HEK293 (cell line): ENCODE measurements around the gene BICD2.

ENCODE experiments used
- GLIS1 ChIP-seq: fragments of 450-650 bp; formaldehyde crosslinking; IDR thresholded peaks from 2 replicates; pipeline ENCODE4 v1.5.1; 2016; ENCODE audit warnings: missing biosample characterization, missing genetic modification characterization
- IKZF3 ChIP-seq: fragments of 450-650 bp; IDR thresholded peaks from 2 replicates; pipeline ENCODE4 v1.5.0; 2018; ENCODE audit warnings: missing biosample characterization, mild to moderate bottlenecking, missing genetic modification characterization, moderate library complexity
- KLF16 ChIP-seq: fragments of 450-650 bp; formaldehyde crosslinking; IDR thresholded peaks from 2 replicates; pipeline ENCODE4 v1.5.1; 2017; ENCODE audit warnings: missing biosample characterization, missing genetic modification characterization
- PRDM1 ChIP-seq: fragments of 450-650 bp; formaldehyde crosslinking; IDR thresholded peaks from 2 replicates; pipeline ENCODE4; 2016; ENCODE audit warnings: missing biosample characterization, missing genetic modification characterization
- ZNF274 ChIP-seq, 2 experiments: fragments of 200-500 bp in 1 of 2; fragments of 450-650 bp in 1 of 2; sonication (Bioruptor generic) in 1 of 2; formaldehyde crosslinking in 1 of 2; IDR thresholded peaks; 2 replicates each; pipeline versions ENCODE4 v1.5.1 to v1.6.1; 2014 to 2016; ENCODE audit warnings: borderline replicate concordance in 1 of 2, inconsistent platforms in 1 of 2, low read length in 1 of 2, missing biosample characterization in 1 of 2, missing genetic modification characterization in 1 of 2
- TF ChIP-seq, protein P1 (sequence below): fragments of 450-650 bp; formaldehyde crosslinking; IDR thresholded peaks from 2 replicates; pipeline ENCODE4 v1.5.1; 2016; ENCODE audit warnings: missing biosample characterization, missing genetic modification characterization

GRCh38 chr9:92762196-92762595 is 2.4 kb downstream of the BICD2 start:
- no peak for TF ChIP-seq PRDM1 (tag by site-specific recombination)
- TF ChIP-seq, protein P1, sequence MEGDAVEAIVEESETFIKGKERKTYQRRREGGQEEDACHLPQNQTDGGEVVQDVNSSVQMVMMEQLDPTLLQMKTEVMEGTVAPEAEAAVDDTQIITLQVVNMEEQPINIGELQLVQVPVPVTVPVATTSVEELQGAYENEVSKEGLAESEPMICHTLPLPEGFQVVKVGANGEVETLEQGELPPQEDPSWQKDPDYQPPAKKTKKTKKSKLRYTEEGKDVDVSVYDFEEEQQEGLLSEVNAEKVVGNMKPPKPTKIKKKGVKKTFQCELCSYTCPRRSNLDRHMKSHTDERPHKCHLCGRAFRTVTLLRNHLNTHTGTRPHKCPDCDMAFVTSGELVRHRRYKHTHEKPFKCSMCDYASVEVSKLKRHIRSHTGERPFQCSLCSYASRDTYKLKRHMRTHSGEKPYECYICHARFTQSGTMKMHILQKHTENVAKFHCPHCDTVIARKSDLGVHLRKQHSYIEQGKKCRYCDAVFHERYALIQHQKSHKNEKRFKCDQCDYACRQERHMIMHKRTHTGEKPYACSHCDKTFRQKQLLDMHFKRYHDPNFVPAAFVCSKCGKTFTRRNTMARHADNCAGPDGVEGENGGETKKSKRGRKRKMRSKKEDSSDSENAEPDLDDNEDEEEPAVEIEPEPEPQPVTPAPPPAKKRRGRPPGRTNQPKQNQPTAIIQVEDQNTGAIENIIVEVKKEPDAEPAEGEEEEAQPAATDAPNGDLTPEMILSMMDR (tag by site-specific recombination) = no peak
- TF ChIP-seq IKZF3 = no peak
- TF ChIP-seq ZNF274 (IDR thresholded peaks at IDR 0.05; ENCODE audit: low read length) = no peak
- no peak for TF ChIP-seq ZNF274 (tag by site-specific recombination; IDR thresholded peaks at IDR 0.05; ENCODE audit: borderline replicate concordance)
- no peak for TF ChIP-seq GLIS1
- TF ChIP-seq KLF16 (tag by site-specific recombination) = no peak
